DMS53 treated with DMSO at 0.1 percent for 48 hours (cell line): ENCODE data around the gene CFLAR.
"Not testable (repeated sequence)": the region's sequence is repeated elsewhere in the genome, so short reads cannot be mapped to it uniquely, and the experiment has no call there.

Experiments used
- DNase-seq: peaks from one replicate; lab custom pipeline; 2025; ENCODE audit not compliant: unreplicated experiment; lab: John Stamatoyannopoulos, UW

CFLAR gene

DNA sequence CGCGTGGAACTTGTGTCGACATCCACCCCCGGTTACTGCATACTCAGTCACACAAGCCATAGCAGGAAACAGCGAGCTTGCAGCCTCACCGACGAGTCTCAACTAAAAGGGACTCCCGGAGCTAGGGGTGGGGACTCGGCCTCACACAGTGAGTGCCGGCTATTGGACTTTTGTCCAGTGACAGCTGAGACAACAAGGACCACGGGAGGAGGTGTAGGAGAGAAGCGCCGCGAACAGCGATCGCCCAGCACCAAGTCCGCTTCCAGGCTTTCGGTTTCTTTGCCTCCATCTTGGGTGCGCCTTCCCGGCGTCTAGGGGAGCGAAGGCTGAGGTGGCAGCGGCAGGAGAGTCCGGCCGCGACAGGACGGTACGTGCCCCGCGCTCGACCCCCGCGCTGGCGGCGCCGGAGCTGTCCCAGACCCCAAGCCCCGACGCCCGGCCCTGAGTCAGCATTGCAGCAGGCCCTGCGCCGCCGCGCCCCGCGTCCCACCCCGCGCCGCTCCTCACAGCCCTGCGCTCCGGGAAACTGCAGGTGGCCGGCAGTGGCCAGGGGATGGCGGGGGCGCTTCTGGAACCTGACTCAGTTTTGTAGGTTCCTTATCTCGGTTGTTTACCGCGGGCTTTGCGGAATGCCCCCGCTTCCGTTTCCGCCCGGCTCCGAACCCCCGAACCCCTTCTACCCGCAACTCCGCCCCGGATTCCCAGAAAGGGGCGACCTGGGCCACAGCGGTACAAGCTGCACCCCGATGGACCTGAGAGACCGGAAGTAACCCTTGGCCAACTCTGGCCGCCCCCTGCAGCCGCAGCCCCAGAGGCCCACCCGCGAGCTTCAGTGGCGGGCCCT, at the start of gene CFLAR:
Gene CFLAR, plus strand, starts transcription at position 50 of the 844 bp plus-strand sequence. CDS start 13,702 bp downstream, outside the sequence.
- peak; percentile 78 for DNase-seq

DNA sequence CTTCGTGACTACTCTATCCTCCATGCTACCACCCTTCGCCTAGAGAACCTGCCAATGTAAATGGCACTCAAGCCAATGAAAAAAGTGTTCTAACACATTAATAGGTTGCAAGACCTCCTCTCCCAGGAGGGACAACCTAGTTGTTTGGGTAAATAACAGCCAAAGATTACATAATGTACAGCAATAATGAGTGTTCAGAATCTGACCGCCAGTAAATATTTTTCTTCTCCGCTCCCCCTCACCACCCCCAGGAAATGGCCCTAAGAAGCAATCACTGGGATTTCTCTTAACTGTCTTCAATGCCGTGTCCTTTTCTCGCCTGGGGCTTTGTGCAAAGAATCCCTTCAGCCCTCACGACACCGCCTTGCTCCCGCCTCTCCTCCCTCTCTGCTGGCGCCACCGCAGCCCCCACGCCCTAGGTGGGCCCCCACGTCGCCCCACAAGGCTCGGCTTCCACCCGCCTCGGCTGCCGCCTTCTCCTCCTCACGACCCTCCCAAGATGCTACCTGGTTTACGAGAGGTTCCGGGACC, 45.0 kb upstream of the CFLAR start:
- peak; percentile 9 for DNase-seq

DNA sequence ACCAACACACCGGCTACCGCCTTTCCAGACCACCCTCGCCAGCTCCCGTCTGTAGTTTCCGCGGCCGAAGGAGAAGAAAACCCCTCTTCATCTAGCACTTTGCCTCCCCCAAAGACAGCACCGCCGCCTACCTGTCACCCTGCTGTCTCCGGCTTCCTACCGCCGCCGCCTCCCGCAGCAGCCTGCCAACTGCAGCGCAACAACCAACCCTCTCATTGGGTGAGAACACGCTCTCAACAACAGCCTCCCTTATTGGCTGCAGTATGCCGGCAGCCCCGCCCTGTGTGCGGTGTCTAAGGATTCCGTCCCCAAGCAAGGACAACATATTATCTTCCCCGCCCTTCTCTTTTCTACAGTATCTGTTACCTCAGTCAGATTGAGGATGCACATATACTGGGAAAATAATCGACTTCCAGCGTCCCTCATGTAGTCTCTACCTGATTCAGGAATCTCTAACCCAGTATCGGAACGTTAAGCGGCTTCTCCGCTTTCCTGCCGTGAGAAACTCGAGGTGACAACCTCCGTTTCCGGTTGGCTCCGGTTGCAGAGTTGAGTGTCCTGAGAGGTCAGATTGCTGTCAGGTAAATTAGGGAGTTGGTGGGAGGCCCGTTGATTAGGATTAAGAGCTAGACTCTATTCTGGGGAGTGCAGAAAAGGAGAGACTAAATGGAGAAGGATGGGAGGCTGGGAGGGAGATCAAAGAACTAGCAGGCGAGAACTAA, 44.3 kb upstream of the CFLAR start, which contains the start of the genes HYCC2 and NDUFB3:
Gene HYCC2, minus strand, starts transcription at position 193 of the 722 bp plus-strand sequence. CDS start 47,662 bp downstream, outside the sequence.
Gene NDUFB3, plus strand, starts transcription at position 523 of the 722 bp plus-strand sequence. CDS start 6,882 bp downstream, outside the sequence.
- DNase-seq: peak; percentile 96

DNA sequence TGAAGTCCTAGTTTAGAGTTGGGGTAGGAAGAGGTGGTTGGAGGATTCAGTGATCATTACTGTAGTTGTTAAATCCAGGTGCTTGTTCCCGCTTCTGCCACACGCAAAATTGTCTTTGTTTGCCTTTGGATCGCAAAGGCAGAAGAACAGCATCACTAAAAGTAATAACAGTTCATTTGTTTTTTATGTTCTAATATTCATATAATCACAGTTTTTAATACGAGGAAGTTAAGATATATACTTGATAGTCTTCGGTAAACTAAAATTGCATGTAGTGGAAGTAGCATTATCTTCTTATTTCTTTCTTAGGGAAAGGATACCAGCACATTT, 43.8 kb upstream of the CFLAR start:
- peak; percentile 83 for DNase-seq

DNA sequence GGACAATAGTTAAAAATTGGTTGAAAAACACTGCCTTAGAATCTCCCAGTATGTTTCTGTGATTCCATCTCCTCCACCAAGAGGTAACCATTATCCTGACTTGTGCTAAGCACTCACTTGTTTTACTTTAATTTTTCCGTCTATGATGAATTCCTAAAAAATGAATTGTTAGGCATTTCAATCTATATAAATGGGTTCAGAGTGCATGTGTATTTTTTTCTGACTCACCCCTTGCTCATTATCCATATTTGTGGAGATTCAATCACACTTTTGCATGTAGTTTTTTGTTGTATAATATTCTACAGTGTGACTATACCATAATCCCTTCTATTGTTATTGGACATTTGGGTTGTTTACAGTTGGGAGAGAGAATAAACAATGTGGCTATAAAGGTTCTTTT, 42.9 kb upstream of the CFLAR start:
- DNase-seq: no peak

DNA sequence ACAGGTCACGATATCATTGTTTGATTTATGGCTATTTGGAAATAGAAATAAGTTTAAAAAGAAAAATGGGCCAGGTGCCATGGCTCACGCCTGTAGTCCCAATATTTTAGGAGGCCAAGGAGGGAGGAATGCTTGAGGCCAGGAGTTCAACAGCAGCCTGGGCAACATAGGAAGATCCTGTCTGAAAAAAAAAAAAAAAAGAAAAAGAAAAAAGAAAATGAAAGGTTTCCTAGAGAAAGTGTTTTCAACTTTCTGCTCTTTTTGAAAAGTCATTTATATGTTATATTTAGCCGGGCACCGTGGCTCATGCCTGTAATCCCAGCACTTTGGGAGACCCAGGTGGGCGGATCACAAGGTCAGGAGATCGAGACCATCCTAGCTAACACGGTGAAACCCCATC, 41.0 kb upstream of the CFLAR start:
- no peak for DNase-seq

DNA sequence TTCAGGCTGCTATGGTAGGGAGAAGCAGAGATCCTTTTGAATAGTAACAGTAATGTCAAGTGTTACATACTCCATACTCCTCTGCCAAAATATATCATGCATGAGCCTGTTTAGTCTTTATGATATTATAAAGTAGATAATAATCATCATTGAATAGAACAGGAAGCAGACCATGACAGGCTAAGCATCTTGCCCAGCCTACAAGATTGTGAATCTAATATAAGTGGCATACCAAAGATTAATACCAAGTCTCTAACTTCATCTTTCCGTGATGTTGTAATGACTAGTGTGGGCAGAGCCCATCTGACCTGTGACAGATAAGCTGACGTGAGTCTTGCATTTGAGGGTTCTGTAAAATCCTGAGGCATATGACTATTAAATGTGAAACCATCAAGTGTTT, 31.1 kb upstream of the CFLAR start:
- no peak for DNase-seq

DNA sequence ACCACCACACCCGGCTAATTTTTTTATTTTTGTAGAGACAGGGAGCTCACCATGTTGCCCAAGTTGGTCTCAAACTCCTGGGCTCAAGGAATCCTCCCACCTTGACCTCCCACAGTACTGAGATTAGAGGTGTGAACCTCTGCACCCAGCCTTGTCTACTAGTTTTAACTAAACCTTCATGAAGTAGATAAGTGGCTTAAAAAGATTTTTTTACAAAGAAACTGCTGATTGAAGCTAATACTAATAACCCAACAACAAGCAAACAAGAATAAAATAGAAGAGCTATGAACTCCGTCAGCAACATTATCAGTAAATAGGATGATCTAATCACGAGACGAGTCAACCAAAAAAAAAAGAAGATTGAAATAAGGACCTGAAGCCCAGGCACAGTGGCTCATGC, 25.4 kb upstream of the CFLAR start:
- DNase-seq: no peak

DNA sequence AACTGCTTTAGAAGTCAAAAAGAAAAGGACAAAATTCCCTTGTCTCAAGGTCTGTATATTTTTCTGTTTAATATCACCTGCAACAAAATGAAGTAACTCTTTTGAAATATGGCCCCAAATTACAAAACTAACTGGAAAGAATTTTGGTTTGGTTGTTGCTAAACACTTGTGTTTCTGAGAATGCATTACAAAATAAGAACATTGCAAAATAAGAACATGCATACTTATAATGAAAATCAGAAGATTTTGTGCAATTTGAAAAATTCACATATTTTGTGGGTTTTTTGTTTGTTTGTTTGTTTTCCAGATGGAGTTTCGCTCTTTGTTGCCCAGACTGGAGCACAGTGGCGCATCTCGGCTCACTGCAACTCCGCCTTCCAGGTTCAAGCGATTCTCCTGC, 22.4 kb upstream of the CFLAR start:
- no peak for DNase-seq

DNA sequence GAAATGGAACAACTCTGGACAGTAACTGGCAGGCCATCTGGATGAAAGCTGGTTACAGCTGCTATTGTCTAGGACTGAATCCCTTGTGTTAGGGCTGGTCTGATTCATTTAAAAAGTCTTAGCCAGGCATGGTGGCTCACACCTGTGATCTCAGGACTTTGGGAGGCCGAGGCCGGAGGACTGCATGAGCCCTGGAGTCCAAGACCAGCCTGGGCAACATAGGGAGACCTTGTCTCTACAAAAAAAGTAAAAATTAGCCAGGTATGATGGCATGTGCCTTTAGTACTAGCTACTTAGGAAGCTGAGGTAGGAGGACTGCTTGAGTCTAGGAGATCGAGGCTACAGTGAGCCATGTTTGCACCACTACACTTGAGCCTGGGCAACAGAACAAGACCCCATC, 15.5 kb upstream of the CFLAR start:
- DNase-seq: no peak

DNA sequence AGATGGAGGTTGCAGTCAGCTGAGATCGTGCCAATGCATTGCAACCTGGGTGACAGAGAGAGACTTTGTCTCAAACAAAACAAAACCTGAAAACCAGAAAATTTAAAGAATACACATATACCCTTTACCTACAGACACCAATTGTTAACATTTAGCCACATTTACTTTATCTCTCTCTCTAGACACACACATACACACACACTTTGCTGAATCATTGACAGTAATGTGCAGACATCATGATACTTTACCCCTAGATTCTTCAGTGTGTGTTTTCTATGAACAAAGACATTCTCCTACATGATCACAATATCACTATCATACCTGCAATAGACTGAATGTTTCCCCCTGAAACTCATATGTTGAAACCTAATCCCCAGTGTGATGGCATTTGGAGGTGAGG, 10.2 kb upstream of the CFLAR start:
- DNase-seq: no peak

DNA sequence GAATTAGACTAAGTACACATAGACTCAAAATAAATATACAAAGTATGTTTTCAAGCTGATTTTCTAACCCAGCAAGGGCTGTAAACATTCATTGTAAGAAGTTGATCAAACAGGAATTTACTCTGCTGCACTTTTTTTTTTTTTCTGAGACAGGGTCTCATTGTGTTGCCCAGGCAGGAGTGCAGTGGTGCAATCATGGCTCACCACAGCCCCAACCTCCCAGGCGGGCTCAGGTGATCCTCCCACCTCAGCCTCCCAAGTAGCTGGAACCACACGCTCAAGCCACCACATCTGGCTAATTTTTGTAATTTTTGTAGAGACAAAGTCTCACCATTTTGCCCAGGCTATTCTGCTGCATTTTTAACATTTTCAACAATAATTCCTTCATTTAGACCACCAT, 8.3 kb upstream of the CFLAR start:
- DNase-seq: no peak

DNA sequence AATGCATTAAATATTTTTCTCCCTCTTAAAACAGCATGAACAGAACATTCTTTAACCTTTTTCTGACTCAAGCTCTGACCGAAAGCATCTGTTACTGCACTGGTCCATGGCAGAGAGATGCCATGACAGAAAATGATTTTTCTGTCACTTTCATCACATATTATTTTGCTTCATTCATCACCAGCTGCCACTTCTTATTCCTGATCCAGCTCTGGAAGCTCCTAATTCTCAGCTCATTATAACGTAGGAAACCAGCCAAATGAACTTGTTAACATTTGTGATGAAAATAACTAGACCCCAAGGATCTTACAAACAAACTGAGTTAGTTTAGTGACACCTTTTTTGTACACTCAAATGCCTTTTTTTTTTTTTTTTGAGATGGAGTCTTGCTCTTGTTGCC, 7.6 kb upstream of the CFLAR start:
- DNase-seq: no peak

DNA sequence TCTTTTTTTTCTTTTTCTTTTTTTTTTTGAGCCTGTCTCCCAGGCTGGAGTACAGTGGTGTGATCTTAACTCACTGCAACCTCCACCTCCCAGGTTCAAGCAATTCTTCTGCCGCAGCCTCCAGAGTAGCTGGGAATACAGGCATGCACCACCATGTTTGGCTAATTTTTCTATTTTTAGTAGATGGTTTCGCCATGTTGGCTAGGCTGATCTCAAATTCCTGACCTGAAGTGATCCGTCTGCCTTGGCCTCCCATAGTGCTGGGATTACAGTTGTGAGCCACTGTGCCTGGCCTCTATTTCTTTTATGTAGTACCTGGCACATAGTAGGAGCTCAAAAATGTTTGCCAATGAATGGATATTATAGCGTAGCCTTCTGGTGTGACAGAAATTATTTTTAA, 6.8 kb upstream of the CFLAR start:
- DNase-seq: no peak

DNA sequence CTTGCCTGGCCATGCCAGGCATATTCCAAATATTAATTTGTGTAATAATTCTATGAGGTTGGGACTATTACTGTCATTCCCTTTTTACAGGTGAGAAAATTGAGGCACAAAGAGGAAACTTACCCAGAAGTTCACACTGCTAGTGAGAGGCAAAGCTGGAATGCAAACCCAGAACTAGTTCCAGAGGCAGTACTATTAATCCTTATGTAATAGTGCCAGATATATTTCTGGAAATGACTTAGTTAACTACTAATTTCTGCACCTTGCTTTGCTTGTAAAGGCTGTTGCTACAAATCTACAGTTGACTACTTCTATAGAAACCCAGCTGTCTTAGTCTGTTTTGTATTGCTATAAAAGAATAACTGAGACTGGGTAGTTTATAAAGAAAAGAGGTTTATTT, 5.3 kb upstream of the CFLAR start:
- no peak for DNase-seq

DNA sequence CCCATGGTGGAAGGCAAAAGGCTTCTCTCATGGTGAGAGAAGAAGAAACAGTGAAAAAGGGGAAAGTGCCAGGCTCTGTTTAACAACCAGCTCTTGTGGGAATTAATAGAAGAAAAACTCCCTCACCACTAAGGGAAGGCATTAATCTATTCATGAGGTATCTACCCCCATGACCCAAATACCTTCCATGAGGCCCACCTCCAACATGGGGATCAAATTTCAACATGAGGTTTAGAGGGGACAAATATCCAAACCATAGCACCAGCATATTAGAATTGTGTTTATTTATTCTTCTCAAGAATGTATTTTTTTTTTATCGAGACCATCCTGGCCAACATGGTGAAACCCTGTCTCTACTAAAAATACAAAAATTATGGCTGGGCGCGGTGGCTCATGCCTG, 4.9 kb upstream of the CFLAR start:
- DNase-seq: no peak

DNA sequence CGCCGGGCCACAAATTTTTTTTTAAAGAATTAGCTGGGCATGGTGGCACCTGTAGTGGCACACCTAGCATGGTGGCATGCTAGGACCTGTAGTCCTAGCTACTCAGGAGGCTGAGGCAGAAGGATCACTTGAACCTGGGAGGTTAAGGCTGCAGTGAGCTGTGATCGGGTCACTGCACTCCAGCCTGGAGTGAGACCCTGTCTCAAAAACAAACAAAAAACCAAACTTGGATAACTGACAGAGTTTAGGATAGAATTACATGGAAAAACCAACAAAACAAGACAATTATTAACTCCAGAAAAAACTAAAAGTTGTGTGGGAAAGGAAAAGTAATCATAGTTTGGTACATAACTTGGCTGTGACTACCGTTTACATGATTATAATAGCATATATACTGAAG, 1.6 kb upstream of the CFLAR start:
- no peak for DNase-seq

DNA sequence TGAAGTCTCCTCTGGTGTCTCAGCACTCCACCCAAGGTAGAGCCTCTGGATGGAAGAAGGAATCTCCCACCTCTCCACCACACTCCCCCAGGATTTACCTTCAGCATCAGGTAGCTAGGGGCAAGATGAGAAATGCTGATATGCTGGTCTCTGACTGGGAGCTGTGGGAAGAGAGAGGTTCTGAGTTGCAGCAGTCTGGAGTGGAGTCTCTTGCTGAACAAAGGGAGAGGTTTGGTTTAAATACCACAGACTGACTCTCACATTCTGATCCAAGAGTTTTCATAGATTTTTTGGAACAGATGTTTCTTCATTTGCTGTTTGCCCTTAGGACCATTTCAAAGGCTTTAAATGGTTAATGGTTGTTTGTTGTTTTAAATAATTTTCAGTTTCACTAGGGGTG, 1.1 kb upstream of the CFLAR start:
- DNase-seq: peak; percentile 7

DNA sequence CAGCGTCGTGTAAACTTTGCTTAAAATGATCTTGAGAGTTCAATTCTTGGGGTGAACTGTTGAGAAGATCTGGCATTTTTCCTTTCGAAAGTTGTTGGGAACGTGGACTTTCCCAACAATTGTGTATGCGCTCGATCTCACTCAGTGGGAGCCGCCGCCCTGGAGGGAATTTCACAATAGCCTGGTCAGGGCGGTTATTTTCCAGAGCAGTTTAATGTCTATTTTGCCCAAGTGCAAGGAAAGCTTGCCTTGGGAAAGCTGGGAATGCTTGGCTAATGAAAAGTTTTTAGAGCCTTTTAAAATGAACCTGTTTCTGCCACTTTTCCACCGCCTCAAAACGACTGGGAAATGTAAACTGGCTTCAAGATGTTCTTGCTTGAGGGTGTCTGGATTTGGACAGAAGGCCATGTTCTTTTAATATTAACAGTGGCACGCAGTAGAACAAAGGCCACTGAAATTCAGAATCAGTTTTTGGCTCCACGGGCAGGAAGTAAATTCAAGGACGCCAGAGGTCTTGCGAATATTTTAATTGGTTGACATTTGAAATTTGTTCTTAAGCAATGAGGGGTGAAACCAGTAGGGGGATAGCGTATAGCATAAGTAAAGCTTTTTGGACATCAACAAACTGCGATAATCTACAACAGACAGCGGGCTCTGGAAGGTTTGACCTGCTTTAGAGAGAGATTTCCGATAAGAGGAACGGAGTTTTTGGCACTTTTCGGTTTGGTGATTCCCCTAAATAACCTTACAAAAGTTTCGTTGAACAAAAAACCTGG, 1.2 kb downstream of the CFLAR start:
- DNase-seq: peak; percentile 34

DNA sequence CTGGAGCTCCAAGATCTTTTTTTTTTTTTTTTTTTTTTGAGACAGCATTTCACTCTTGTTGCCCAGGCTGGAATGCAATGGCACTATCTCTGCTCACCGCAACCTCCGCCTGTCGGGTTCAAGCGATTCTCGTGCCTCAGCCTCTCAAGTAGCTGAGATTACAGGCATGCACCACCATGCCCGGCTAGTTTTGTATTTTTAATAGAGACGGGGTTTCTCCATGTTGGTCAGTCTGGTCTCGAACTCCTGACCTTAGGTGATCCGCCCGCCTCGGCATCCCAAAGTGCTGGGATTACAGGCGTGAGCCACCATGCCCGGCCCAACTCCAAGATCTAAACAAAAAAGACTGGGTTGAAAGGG, 1.8 kb downstream of the CFLAR start:
- not testable (repeated sequence) for DNase-seq
